Measurements from ENCODE around the gene DIPK1A.

- TF ChIP-seq TAF1 (IDR thresholded peaks at IDR 0.05; ENCODE audit: low read depth) (no peak), REST (IDR thresholded peaks at IDR 0.05; ENCODE audit: borderline replicate concordance) (no peak), CTCF (IDR thresholded peaks at IDR 0.05; ENCODE audit: poor library complexity, severe bottlenecking) (no peak)
Measured at GRCh38 chr1:92845908-92846307, 115.4 kb downstream of the DIPK1A start.

Data from neural cell (in vitro differentiated cells).